ENCODE results near the gene BBS5. TPM values are rescaled to one million over a fixed set of nuclear protein-coding genes. Genes with fewer than 3 reads are reported as not detected.

Gene BBS5
- total RNA-seq, 1 experiment from 2014 or later = 4.6 TPM

- Histone ChIP-seq H4K20me1 (ENCODE audit: insufficient read depth) (no peaks in the 10 kb centered on the region), H3K9ac (ENCODE audit: low read length) (no peak overlapping the region), H3K9me3 (ENCODE audit: control insufficient read depth in 1 of 2, insufficient read depth in 1 of 2, low read depth in 1 of 2, low read length in 2 of 2) (no peaks in the 10 kb centered on the region), H3K79me2 (ENCODE audit: insufficient read depth, low read length) (no peaks in the 10 kb centered on the region), H3K4me1 (ENCODE audit: control insufficient read depth in 1 of 2, insufficient read depth in 2 of 2, low read length in 2 of 2) (no peaks in the 10 kb centered on the region), H3K27me3 (ENCODE audit: insufficient read depth, low read length) (no peaks in the 10 kb centered on the region), H3K4me2 (ENCODE audit: low read length) (no peak overlapping the region), H3K4me3 (replicated peaks in 1 of 2; ENCODE audit: low read depth in 1 of 2, low read length in 2 of 2) (no peak overlapping the region), H3K27ac (ENCODE audit: low read depth, low read length) (no peak overlapping the region), H2AFZ (ENCODE audit: low read depth, low read length, poor library complexity, severe bottlenecking) (no peak overlapping the region), H3K36me3 (ENCODE audit: control insufficient read depth in 1 of 2, insufficient read depth in 2 of 2, low read length in 2 of 2) (no peaks in the 10 kb centered on the region), H3K9me2 (ENCODE audit: insufficient read depth) (no peaks in the 10 kb centered on the region)
- ChIA-PET POLR2A (no interaction called here), RAD21 (ENCODE audit: low non-redundant PET in 1 of 2, low total read pairs in 2 of 2, uncharacterized antibody in 2 of 2, unreplicated experiment in 2 of 2) (no interaction called here), CTCF (interaction anchor here (0.5 to 1.3 kb wide), 2 partner anchors 316 to 336 kb away, joined by 3 read pairs; no protein-coding TSS in a partner anchor)
- no peak for TF ChIP-seq ZBTB33 (IDR thresholded peaks at IDR 0.05; ENCODE audit: extremely low read depth, insufficient replicate concordance, low read length)
- intact Hi-C loops (cut with micrococcal nuclease) = loop anchor here (10.0 kb wide), 2 partner anchors 786 to 936 kb away; no protein-coding TSS in a partner anchor
- DNase-seq (ENCODE audit: low read depth, low spot score) (no peak), ATAC-seq (no peak)
- BruUV-seq (replicated peaks) = no TSS peak
Measured at GRCh38 chr2:169448316-169448715, 31.0 kb upstream of the BBS5 start.

GRCh38 chr2:169448865-169449264, 30.4 kb upstream of the BBS5 start:
- intact Hi-C loops (cut with micrococcal nuclease) = loop anchor here (10.0 kb wide), 2 partner anchors 786 to 936 kb away; no protein-coding TSS in a partner anchor
- H3K4me2 ChIP-seq (ENCODE audit: low read length) = no peak overlapping the region
- H3K79me2 ChIP-seq (ENCODE audit: insufficient read depth, low read length) = no peaks in the 10 kb centered on the region
- no peak overlapping the region for H3K27ac ChIP-seq (ENCODE audit: low read depth, low read length)
- no peaks in the 10 kb centered on the region for H3K9me3 ChIP-seq (ENCODE audit: control insufficient read depth in 1 of 2, insufficient read depth in 1 of 2, low read depth in 1 of 2, low read length in 2 of 2)
- H3K4me3 ChIP-seq (replicated peaks in 1 of 2; ENCODE audit: low read depth in 1 of 2, low read length in 2 of 2) = no peak overlapping the region
- RAD21 ChIA-PET (ENCODE audit: low non-redundant PET in 1 of 2, low total read pairs in 2 of 2, uncharacterized antibody in 2 of 2, unreplicated experiment in 2 of 2) = no interaction called here
- no peaks in the 10 kb centered on the region for H3K27me3 ChIP-seq (ENCODE audit: insufficient read depth, low read length)
- no peaks in the 10 kb centered on the region for H3K36me3 ChIP-seq (ENCODE audit: control insufficient read depth in 1 of 2, insufficient read depth in 2 of 2, low read length in 2 of 2)
- no TSS peak for BruUV-seq (replicated peaks)
- no peaks in the 10 kb centered on the region for H3K9me2 ChIP-seq (ENCODE audit: insufficient read depth)
- POLR2A ChIA-PET = no interaction called here
- no peak overlapping the region for H2AFZ ChIP-seq (ENCODE audit: low read depth, low read length, poor library complexity, severe bottlenecking)
- H4K20me1 ChIP-seq (ENCODE audit: insufficient read depth) = no peaks in the 10 kb centered on the region
- H3K9ac ChIP-seq (ENCODE audit: low read length) = no peak overlapping the region
- H3K4me1 ChIP-seq (ENCODE audit: control insufficient read depth in 1 of 2, insufficient read depth in 2 of 2, low read length in 2 of 2) = no peaks in the 10 kb centered on the region
- CTCF ChIA-PET = interaction anchor here (0.5 kb wide), 1 partner anchor 335 kb away, joined by 3 read pairs; no protein-coding TSS in a partner anchor
- ATAC-seq (no peak), DNase-seq (ENCODE audit: low read depth, low spot score) (no peak)
- TF ChIP-seq FOSL1 (IDR thresholded peaks at IDR 0.05; ENCODE audit: low read depth) = no peak
- TF ChIP-seq ZBTB33 (IDR thresholded peaks at IDR 0.05; ENCODE audit: extremely low read depth, insufficient replicate concordance, low read length) = no peak
- no peak for TF ChIP-seq SRF (IDR thresholded peaks at IDR 0.05; ENCODE audit: low read depth)
- TF ChIP-seq CEBPB (IDR thresholded peaks at IDR 0.05; ENCODE audit: low read depth) = no peak
- TF ChIP-seq CBX3 (IDR thresholded peaks at IDR 0.05; ENCODE audit: low read depth) = no peak
- no peak for TF ChIP-seq ELF1 (IDR thresholded peaks at IDR 0.05; ENCODE audit: borderline replicate concordance, low read depth)
- no peak for TF ChIP-seq REST (IDR thresholded peaks at IDR 0.05; ENCODE audit: low read depth)
- TF ChIP-seq POLR2AphosphoS5 (IDR thresholded peaks at IDR 0.05; ENCODE audit: low read depth, low read length) = no peak
- no peak for TF ChIP-seq ZFX (IDR thresholded peaks at IDR 0.05)
- TF ChIP-seq RAD21 (IDR thresholded peaks at IDR 0.05; ENCODE audit: low read depth) = no peak
- TF ChIP-seq EZH2 (IDR thresholded peaks at IDR 0.05) = no peak
- no peak for TF ChIP-seq YY1 (IDR thresholded peaks at IDR 0.05; ENCODE audit: extremely low read depth, insufficient replicate concordance, low read depth, low read length)
- no peak for TF ChIP-seq EZH2phosphoT487 (IDR thresholded peaks at IDR 0.05; ENCODE audit: borderline replicate concordance)

Measured in HCT116 (cell line).